Liver (tissue), 9 donors: Measurements from ENCODE around the gene KLC3. TPM values are rescaled to one million over a fixed set of nuclear protein-coding genes. Genes with fewer than 3 reads are reported as not detected.

Experiments used
- DNase-seq: peaks from one replicate; pipeline ENCODE4 v3.0.0-alpha.2; 2017; ENCODE audit warnings: low spot score
- H3K27ac ChIP-seq, 2 donors: one replicate each; pipeline ENCODE4 v1.7.0; 2013; ENCODE audit warnings: inconsistent platforms in 2 of 2, low read length in 2 of 2, control low read depth in 1 of 2, low read depth in 1 of 2, mild to moderate bottlenecking in 1 of 2
- H3K27me3 ChIP-seq, 4 donors: one replicate each; pipeline versions ENCODE4 v1.6.1 to v1.7.0; 2013; ENCODE audit warnings: low read length in 3 of 4, inconsistent platforms in 1 of 4, mild to moderate bottlenecking in 1 of 4, moderate library complexity in 1 of 4; ENCODE audit not compliant: control insufficient read depth in 4 of 4, insufficient read depth in 4 of 4
- H3K36me3 ChIP-seq, 4 donors: one replicate each; pipeline versions ENCODE4 v1.6.1 to v1.7.0; 2013; ENCODE audit warnings: low read length in 3 of 4, mild to moderate bottlenecking in 3 of 4, low read depth in 1 of 4, moderate library complexity in 1 of 4; ENCODE audit not compliant: control insufficient read depth in 4 of 4, insufficient read depth in 3 of 4
- H3K4me1 ChIP-seq, 4 donors: one replicate each; pipeline versions ENCODE4 v1.6.1 to v1.7.0; 2013; ENCODE audit warnings: low read length in 3 of 4, mild to moderate bottlenecking in 3 of 4, moderate library complexity in 1 of 4; ENCODE audit not compliant: control insufficient read depth in 4 of 4, insufficient read depth in 4 of 4
- H3K4me3 ChIP-seq, 3 donors: one replicate each; pipeline versions ENCODE4 v1.6.1 to v1.7.0; 2013; ENCODE audit warnings: low read length in 3 of 3, control low read depth in 1 of 3, low read depth in 1 of 3, mild to moderate bottlenecking in 1 of 3
- H3K9ac ChIP-seq, 2 donors: one replicate each; pipeline ENCODE4 v1.7.0; 2013; ENCODE audit warnings: low read length in 2 of 2, mild to moderate bottlenecking in 2 of 2, moderate library complexity in 2 of 2, control low read depth in 1 of 2, low read depth in 1 of 2
- H3K9me3 ChIP-seq, 4 donors: one replicate each; pipeline versions ENCODE4 v1.6.1 to v1.7.0; 2013; ENCODE audit warnings: low read length in 3 of 4; ENCODE audit not compliant: control insufficient read depth in 4 of 4
- ATF3 ChIP-seq: IDR thresholded peaks from 2 replicates; pipeline ENCODE4 v1.6.1; 2016; ENCODE audit warnings: antibody characterized with exemption
- EGR1 ChIP-seq, 2 donors: IDR thresholded peaks; 2 replicates each; pipeline ENCODE4 v1.6.1; 2016 to 2018; ENCODE audit warnings: antibody characterized with exemption in 2 of 2, low read depth in 2 of 2
- FOXA1 ChIP-seq: IDR thresholded peaks from 2 replicates; pipeline ENCODE4 v1.6.1; 2016; ENCODE audit warnings: antibody characterized with exemption
- FOXA2 ChIP-seq: IDR thresholded peaks from 2 replicates; pipeline ENCODE4 v1.6.1; 2016; ENCODE audit warnings: antibody characterized with exemption
- HNF4A ChIP-seq, 2 donors: conservative IDR thresholded peaks; 2 replicates each; pipeline ENCODE4 v1.6.1; 2016; ENCODE audit warnings: antibody characterized with exemption in 2 of 2, mild to moderate bottlenecking in 2 of 2
- HNF4G ChIP-seq: IDR thresholded peaks from 2 replicates; pipeline ENCODE4 v1.6.1; 2016; ENCODE audit warnings: antibody characterized with exemption
- JUND ChIP-seq, 2 donors: IDR thresholded peaks; 2 replicates each; pipeline ENCODE4 v1.6.1; 2016; ENCODE audit warnings: antibody characterized with exemption in 2 of 2
- RAD21 ChIP-seq, 2 donors: IDR thresholded peaks; 2 replicates each; pipeline ENCODE4 v1.6.1; 2016; ENCODE audit warnings: antibody characterized with exemption in 2 of 2, mild to moderate bottlenecking in 2 of 2
- REST ChIP-seq: IDR thresholded peaks from 2 replicates; pipeline ENCODE4 v1.6.1; 2016; ENCODE audit warnings: antibody characterized with exemption, mild to moderate bottlenecking
- RXRA ChIP-seq, 2 donors: IDR thresholded peaks; 2 replicates each; pipeline ENCODE4 v1.6.1; 2017 to 2018; ENCODE audit warnings: antibody characterized with exemption in 2 of 2, mild to moderate bottlenecking in 1 of 2
- SP1 ChIP-seq: IDR thresholded peaks from 2 replicates; pipeline ENCODE4 v1.6.1; 2018; ENCODE audit warnings: antibody characterized with exemption, mild to moderate bottlenecking
- TAF1 ChIP-seq: conservative IDR thresholded peaks from 2 replicates; pipeline ENCODE4 v1.6.1; 2016; ENCODE audit warnings: antibody characterized with exemption, mild to moderate bottlenecking
- YY1 ChIP-seq: IDR thresholded peaks from 2 replicates; pipeline ENCODE4 v1.6.1; 2016; ENCODE audit warnings: antibody characterized with exemption, mild to moderate bottlenecking
- WGBS: extraction: QIAGEN DNeasy Blood & Tissue Kit; methylation state at CpG from one replicate; pipeline ENCODE4 v1.1.7; 2013; 5-methylcytosine and 5-hydroxymethylcytosine counted together
- polyA plus RNA-seq, 2 donors: library from polyadenylated mRNA; stranded (reverse) in 1 of 2; unstranded in 1 of 2; fragments of 200-250 nt in 1 of 2; fragments of >200 nt in 1 of 2; fragmentation: Nextera tagmentation in 1 of 2; extraction: Ambion mirVana in 1 of 2; gene quantifications; one replicate each; pipeline versions ENCODE4 v1.2.1 to v1.2.3, GENCODE V29; 2013 to 2015
- total RNA-seq, 2 donors: library from RNA; depleted of rRNA; stranded (reverse); fragments of >200 nt; gene quantifications; one replicate each; pipeline ENCODE4 v1.2.3, GENCODE V29; 2014
- TF ChIP-seq, protein P1 (sequence below): IDR thresholded peaks from 2 replicates; pipeline ENCODE4 v1.6.1; 2016; ENCODE audit warnings: antibody characterized with exemption
- TF ChIP-seq, protein P2 (sequence below): IDR thresholded peaks from 2 replicates; pipeline ENCODE4 v1.6.1; 2016; ENCODE audit warnings: antibody characterized with exemption
- TF ChIP-seq, protein P3 (sequence below): fragments of 150-350 bp; IDR thresholded peaks from 2 replicates; pipeline ENCODE4 v1.5.1; 2017; ENCODE audit warnings: improper control_type of control experiment, low read depth, low read length; ENCODE audit not compliant: missing input control
- donor health status: healthy.
- donor health status: healthy.
- donor health status: healthy.
- donor health status: healthy.
- donor health status: healthy.

KLC3 gene
- total and polyA plus RNA-seq, 4 donors, result 0.08 to 1.3 (median 0.08) TPM; not detected in 1

- WGBS, result 94% methylated on average over 6 of the region's 6 CpGs
- H3K4me3 ChIP-seq, result no peak overlapping the region
- H3K9me3 ChIP-seq, result no peaks in the 10 kb centered on the region
- H3K27me3 ChIP-seq, result no peaks in the 10 kb centered on the region
- H3K4me1 ChIP-seq, result peaks cover 6 to 24% (median 17%) of the 10 kb centered on the region in 4 donors
- no peak overlapping the region for H3K27ac ChIP-seq
- DNase-seq, result no peak
- H3K9ac ChIP-seq, result no peak overlapping the region
- TF ChIP-seq, protein P1, sequence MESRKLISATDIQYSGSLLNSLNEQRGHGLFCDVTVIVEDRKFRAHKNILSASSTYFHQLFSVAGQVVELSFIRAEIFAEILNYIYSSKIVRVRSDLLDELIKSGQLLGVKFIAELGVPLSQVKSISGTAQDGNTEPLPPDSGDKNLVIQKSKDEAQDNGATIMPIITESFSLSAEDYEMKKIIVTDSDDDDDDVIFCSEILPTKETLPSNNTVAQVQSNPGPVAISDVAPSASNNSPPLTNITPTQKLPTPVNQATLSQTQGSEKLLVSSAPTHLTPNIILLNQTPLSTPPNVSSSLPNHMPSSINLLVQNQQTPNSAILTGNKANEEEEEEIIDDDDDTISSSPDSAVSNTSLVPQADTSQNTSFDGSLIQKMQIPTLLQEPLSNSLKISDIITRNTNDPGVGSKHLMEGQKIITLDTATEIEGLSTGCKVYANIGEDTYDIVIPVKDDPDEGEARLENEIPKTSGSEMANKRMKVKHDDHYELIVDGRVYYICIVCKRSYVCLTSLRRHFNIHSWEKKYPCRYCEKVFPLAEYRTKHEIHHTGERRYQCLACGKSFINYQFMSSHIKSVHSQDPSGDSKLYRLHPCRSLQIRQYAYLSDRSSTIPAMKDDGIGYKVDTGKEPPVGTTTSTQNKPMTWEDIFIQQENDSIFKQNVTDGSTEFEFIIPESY, result no peak
- TF ChIP-seq FOXA1 (no peak), ATF3 (no peak), RAD21 (IDR thresholded peaks at IDR 0.05) (no peak), HNF4G (no peak), FOXA2 (no peak), JUND (IDR thresholded peaks at IDR 0.05) (no peak), REST (no peak), EGR1 (IDR thresholded peaks at IDR 0.05; ENCODE audit: low read depth in 2 of 2) (no peak), SP1 (no peak), RXRA (IDR thresholded peaks at IDR 0.05) (no peak), TAF1 (no peak), YY1 (no peak), HNF4A (conservative IDR thresholded peaks at IDR 0.05) (no peak)
- TF ChIP-seq, protein P2, sequence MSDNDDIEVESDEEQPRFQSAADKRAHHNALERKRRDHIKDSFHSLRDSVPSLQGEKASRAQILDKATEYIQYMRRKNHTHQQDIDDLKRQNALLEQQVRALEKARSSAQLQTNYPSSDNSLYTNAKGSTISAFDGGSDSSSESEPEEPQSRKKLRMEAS, result no peak
- TF ChIP-seq, protein P3, sequence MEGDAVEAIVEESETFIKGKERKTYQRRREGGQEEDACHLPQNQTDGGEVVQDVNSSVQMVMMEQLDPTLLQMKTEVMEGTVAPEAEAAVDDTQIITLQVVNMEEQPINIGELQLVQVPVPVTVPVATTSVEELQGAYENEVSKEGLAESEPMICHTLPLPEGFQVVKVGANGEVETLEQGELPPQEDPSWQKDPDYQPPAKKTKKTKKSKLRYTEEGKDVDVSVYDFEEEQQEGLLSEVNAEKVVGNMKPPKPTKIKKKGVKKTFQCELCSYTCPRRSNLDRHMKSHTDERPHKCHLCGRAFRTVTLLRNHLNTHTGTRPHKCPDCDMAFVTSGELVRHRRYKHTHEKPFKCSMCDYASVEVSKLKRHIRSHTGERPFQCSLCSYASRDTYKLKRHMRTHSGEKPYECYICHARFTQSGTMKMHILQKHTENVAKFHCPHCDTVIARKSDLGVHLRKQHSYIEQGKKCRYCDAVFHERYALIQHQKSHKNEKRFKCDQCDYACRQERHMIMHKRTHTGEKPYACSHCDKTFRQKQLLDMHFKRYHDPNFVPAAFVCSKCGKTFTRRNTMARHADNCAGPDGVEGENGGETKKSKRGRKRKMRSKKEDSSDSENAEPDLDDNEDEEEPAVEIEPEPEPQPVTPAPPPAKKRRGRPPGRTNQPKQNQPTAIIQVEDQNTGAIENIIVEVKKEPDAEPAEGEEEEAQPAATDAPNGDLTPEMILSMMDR, result no peak
- H3K36me3 ChIP-seq, result peaks cover 0 to 4% (median 0%) of the 10 kb centered on the region in 4 donors
Measured at GRCh38 chr19:45400192-45400591, 59.6 kb downstream of the KLC3 start.

Other genes with a start within 250 kb of the KLC3 start
- gene PPP1R37, start 247.6 kb upstream of the KLC3 start, total RNA-seq, result 10 to 100 TPM in 1 of 2 donors, 1 to 10 TPM in 1; 9.8 to 10.4 TPM
- 1 to 10 TPM; 1.8 to 8.7 TPM for gene PPP1R37, start 247.6 kb upstream of the KLC3 start, polyA plus RNA-seq
- gene NKPD1, start 179.8 kb upstream of the KLC3 start, total RNA-seq, result not detected
- gene NKPD1, start 179.8 kb upstream of the KLC3 start, polyA plus RNA-seq, result not detected
- 10 to 100 TPM; 14.8 to 15.5 TPM for gene TRAPPC6A, start 162.5 kb upstream of the KLC3 start, total RNA-seq
- 10 to 100 TPM; 41.7 to 52.2 TPM for gene TRAPPC6A, start 162.5 kb upstream of the KLC3 start, polyA plus RNA-seq
- gene BLOC1S3, start 162.0 kb upstream of the KLC3 start, total RNA-seq, result 1 to 10 TPM; 2.7 to 4.6 TPM
- gene BLOC1S3, start 162.0 kb upstream of the KLC3 start, polyA plus RNA-seq, result 1 to 10 TPM; 4.1 to 4.3 TPM
- gene EXOC3L2, start 95.3 kb upstream of the KLC3 start, total RNA-seq, result 1 to 10 TPM; 4.0 to 7.3 TPM
- gene EXOC3L2, start 95.3 kb upstream of the KLC3 start, polyA plus RNA-seq, result 1 to 10 TPM; 1.3 to 4.2 TPM
- 1 to 10 TPM; 3.5 to 8.6 TPM for gene MARK4, start 89.5 kb upstream of the KLC3 start, total RNA-seq
- 10 to 100 TPM in 1 of 2 donors, 1 to 10 TPM in 1; 3.5 to 11.1 TPM for gene MARK4, start 89.5 kb upstream of the KLC3 start, polyA plus RNA-seq
- gene CKM, start 17.9 kb upstream of the KLC3 start, total RNA-seq, result under 1 TPM; 0.17 to 0.37 TPM
- gene CKM, start 17.9 kb upstream of the KLC3 start, polyA plus RNA-seq, result under 1 TPM in 1 of 2 donors, not detected in 1; 0.05 TPM
- gene ERCC2, start 29.8 kb downstream of the KLC3 start, total RNA-seq, result 1 to 10 TPM; 8.3 to 8.7 TPM
- 1 to 10 TPM; 3.3 to 8.2 TPM for gene ERCC2, start 29.8 kb downstream of the KLC3 start, polyA plus RNA-seq
- 1 to 10 TPM in 1 of 2 donors, under 1 TPM in 1; 0.51 to 6.5 TPM for gene PPP1R13L, start 64.3 kb downstream of the KLC3 start, total RNA-seq
- 1 to 10 TPM; 3.3 to 7.7 TPM for gene PPP1R13L, start 64.3 kb downstream of the KLC3 start, polyA plus RNA-seq
- 1 to 10 TPM; 1.9 TPM for gene POLR1G, start 65.9 kb downstream of the KLC3 start, total RNA-seq
- 1 to 10 TPM; 1.1 to 2.4 TPM for gene POLR1G, start 65.9 kb downstream of the KLC3 start, polyA plus RNA-seq
- gene ERCC1, start 83.2 kb downstream of the KLC3 start, total RNA-seq, result 10 to 100 TPM; 19.3 to 24.7 TPM
- 10 to 100 TPM; 19.2 to 28.7 TPM for gene ERCC1, start 83.2 kb downstream of the KLC3 start, polyA plus RNA-seq
- gene FOSB, start 127.2 kb downstream of the KLC3 start, total RNA-seq, result 1 to 10 TPM in 1 of 2 donors, under 1 TPM in 1; 0.28 to 1.3 TPM
- under 1 TPM; 0.18 to 0.51 TPM for gene FOSB, start 127.2 kb downstream of the KLC3 start, polyA plus RNA-seq
- 1 to 10 TPM; 1.0 to 1.6 TPM for gene RTN2, start 156.3 kb downstream of the KLC3 start, total RNA-seq
- 1 to 10 TPM; 1.3 to 3.5 TPM for gene RTN2, start 156.3 kb downstream of the KLC3 start, polyA plus RNA-seq
- gene PPM1N, start 157.7 kb downstream of the KLC3 start, total RNA-seq, result 1 to 10 TPM in 1 of 2 donors, under 1 TPM in 1; 0.17 to 1.5 TPM
- gene PPM1N, start 157.7 kb downstream of the KLC3 start, polyA plus RNA-seq, result under 1 TPM; 0.45 to 0.49 TPM
- 10 to 100 TPM; 20.2 to 29.1 TPM for gene VASP, start 166.7 kb downstream of the KLC3 start, total RNA-seq
- 10 to 100 TPM in 1 of 2 donors, 1 to 10 TPM in 1; 7.3 to 25.3 TPM for gene VASP, start 166.7 kb downstream of the KLC3 start, polyA plus RNA-seq
- 1 to 10 TPM; 3.8 to 6.7 TPM for gene OPA3, start 244.1 kb downstream of the KLC3 start, total RNA-seq
- 1 to 10 TPM; 5.8 to 9.4 TPM for gene OPA3, start 244.1 kb downstream of the KLC3 start, polyA plus RNA-seq